Lower lobe of right lung (tissue), 2 donors: ENCODE measurements around the gene RRBP1. TPM values are rescaled to one million over a fixed set of nuclear protein-coding genes. Genes with fewer than 3 reads are reported as not detected.

ENCODE experiments used
- ATAC-seq, 2 donors: fragments of 200-7000 bp; cut with Tn5 transposase; one replicate each; pipeline ENCODE4 v1.9.1; 2020 to 2022; ENCODE audit warnings: mild to moderate bottlenecking in 2 of 2, moderate library complexity in 2 of 2
- DNase-seq: peaks from one replicate; pipeline ENCODE4 v3.0.0-alpha.2; 2020
- H3K27ac ChIP-seq: fragments of 200-600 bp; one replicate; pipeline ENCODE4 v1.8.0; 2022
- H3K27me3 ChIP-seq: fragments of 200-600 bp; one replicate; pipeline ENCODE4 v1.8.0; 2022; ENCODE audit warnings: low read depth
- H3K36me3 ChIP-seq: fragments of 200-600 bp; one replicate; pipeline ENCODE4 v1.8.0; 2022; ENCODE audit warnings: mild to moderate bottlenecking
- H3K4me1 ChIP-seq: fragments of 200-600 bp; one replicate; pipeline ENCODE4 v1.8.0; 2022
- H3K4me3 ChIP-seq: fragments of 200-600 bp; one replicate; pipeline ENCODE4 v1.8.0; 2022; ENCODE audit warnings: mild to moderate bottlenecking
- H3K9me3 ChIP-seq: fragments of 200-600 bp; one replicate; pipeline ENCODE4 v1.8.0; 2022
- CTCF ChIP-seq: fragments of 200-600 bp; IDR thresholded peaks from one replicate; pipeline ENCODE4 v1.8.0; 2022; ENCODE audit warnings: antibody characterized with exemption, mild to moderate bottlenecking
- intact Hi-C: fragments of 100-400 bp; cut with DNase I; formaldehyde crosslinking; loops from one replicate; pipeline ENCODE4 v1.11.0; 2022
- total RNA-seq: library from RNA; stranded (reverse); fragmentation: NEBNext Ultra II Directional; extraction: Animal tissue kit (Norgen Biotek cat#: 25700); gene quantifications from one replicate; pipeline ENCODE4 v1.2.1, GENCODE V29; 2021
- donor health status: DM: no; HTN: yes; CAD: no; lungs with severe emphysema.

Gene RRBP1
- total RNA-seq, 1 donor from 2014 or later = 138 TPM

DNA sequence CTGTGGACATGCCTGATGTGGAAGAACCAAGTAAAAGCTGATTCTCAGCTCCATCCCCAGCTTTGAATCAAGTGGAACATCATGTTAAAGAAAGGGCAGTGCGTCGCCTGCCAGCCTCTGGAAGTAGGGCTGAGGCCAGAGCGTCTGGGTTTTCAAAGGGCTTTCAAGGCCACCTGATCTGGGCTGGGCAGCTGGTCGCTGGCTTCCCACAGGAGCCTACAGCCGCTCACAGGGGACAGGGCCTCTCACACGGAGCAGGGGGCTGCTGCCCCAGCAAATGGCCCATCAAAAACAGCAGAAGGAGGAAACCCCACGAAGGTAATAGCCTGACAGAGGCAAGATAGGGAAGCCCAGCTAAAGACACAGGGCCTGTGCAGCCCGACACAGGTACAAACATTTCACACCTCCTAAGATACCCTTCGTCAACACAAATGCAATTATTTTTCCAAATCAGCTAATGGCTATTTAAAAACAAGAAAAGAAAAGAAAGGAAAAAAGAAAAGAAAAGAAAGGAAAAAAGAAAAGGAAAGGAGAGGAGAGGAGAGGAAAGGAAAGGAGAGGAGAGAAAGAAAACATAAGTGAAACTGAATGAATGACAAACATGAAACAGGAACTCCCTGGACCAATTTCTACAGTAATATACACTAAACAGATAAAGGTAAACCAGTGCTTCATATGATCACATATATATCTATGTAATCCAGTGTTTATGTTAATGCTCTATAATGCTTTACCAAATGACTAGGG, 24.8 kb downstream of the RRBP1 start:
- H3K4me1 ChIP-seq = peaks cover 14% of the 10 kb centered on the region
- no peaks in the 10 kb centered on the region for H3K27me3 ChIP-seq
- intact Hi-C loops = loop anchor here (10.0 kb wide), 1 partner anchor 238 kb away; no protein-coding TSS in a partner anchor
- no peaks in the 10 kb centered on the region for H3K9me3 ChIP-seq
- ATAC-seq = no peak
- peaks cover 47% of the 10 kb centered on the region for H3K36me3 ChIP-seq
- H3K4me3 ChIP-seq = no peak overlapping the region
- no peak for TF ChIP-seq CTCF
- DNase-seq = no peak
- H3K27ac ChIP-seq = no peak overlapping the region

- intact Hi-C loops = loop anchor here (10.0 kb wide), 1 partner anchor 239 kb away; no protein-coding TSS in a partner anchor
- ATAC-seq = no peak
- no peak for TF ChIP-seq CTCF
Observed at GRCh38 chr20:17655865-17656479, 26.1 kb downstream of the RRBP1 start.

DNA sequence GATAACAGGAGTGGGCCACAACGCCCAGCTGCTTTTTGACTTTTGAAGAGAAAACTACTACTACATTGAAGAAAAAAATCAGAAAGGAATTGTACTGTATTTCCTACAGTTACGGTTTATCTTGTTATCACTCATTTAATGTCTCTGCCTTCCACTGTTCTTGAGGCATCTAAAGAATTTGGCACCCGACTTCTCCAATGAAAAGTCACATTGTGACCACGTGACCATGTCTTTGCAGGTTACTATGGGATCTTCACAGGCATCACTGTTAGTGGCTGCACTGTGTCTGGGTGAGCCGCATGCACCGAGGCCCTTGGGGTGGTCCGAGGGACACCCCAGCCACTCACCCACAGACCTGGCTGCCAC, 26.8 kb downstream of the RRBP1 start:
- peaks cover 32% of the 10 kb centered on the region for H3K4me1 ChIP-seq
- intact Hi-C loops = loop anchor here (10.0 kb wide), 1 partner anchor 240 kb away; no protein-coding TSS in a partner anchor
- H3K27ac ChIP-seq = no peak overlapping the region
- ATAC-seq (no peak), DNase-seq (no peak)
- peaks cover 47% of the 10 kb centered on the region for H3K36me3 ChIP-seq
- H3K4me3 ChIP-seq = no peak overlapping the region
- H3K9me3 ChIP-seq = no peaks in the 10 kb centered on the region
- no peak for TF ChIP-seq CTCF
- H3K27me3 ChIP-seq = no peaks in the 10 kb centered on the region

More at GRCh38 chr20:17655865-17656479, 26.1 kb downstream of the RRBP1 start:
- H3K36me3 ChIP-seq = peaks cover 47% of the 10 kb centered on the region
- DNase-seq = no peak
- H3K4me3 ChIP-seq = no peak overlapping the region
- H3K27me3 ChIP-seq = no peaks in the 10 kb centered on the region
- no peak overlapping the region for H3K27ac ChIP-seq
- H3K4me1 ChIP-seq = peaks cover 25% of the 10 kb centered on the region
- no peaks in the 10 kb centered on the region for H3K9me3 ChIP-seq

GRCh38 chr20:17654649-17655285, 27.3 kb downstream of the RRBP1 start:
- Histone ChIP-seq H3K4me1 (peaks cover 37% of the 10 kb centered on the region), H3K36me3 (peaks cover 43% of the 10 kb centered on the region), H3K27me3 (no peaks in the 10 kb centered on the region), H3K4me3 (no peak overlapping the region), H3K9me3 (no peaks in the 10 kb centered on the region), H3K27ac (no peak overlapping the region)
- DNase-seq = no peak
- no peak for ATAC-seq
- intact Hi-C loops = loop anchor here (10.0 kb wide), 1 partner anchor 240 kb away; no protein-coding TSS in a partner anchor
- TF ChIP-seq CTCF = peak; percentile 63

- intact Hi-C loops = loop anchor here (10.0 kb wide), 1 partner anchor 241 kb away; no protein-coding TSS in a partner anchor
Observed at GRCh38 chr20:17653835-17654648, 28.0 kb downstream of the RRBP1 start.

More at GRCh38 chr20:17653835-17654648, 28.0 kb downstream of the RRBP1 start:
- Histone ChIP-seq H3K4me1 (peaks cover 44% of the 10 kb centered on the region), H3K27me3 (no peaks in the 10 kb centered on the region), H3K4me3 (no peak overlapping the region), H3K27ac (no peak overlapping the region), H3K36me3 (peaks cover 40% of the 10 kb centered on the region), H3K9me3 (no peaks in the 10 kb centered on the region)
- DNase-seq = no peak
- TF ChIP-seq CTCF = no peak
- ATAC-seq = no peak
